NCI-H2081 treated with DMSO at 0.1 percent for 48 hours (cell line): ENCODE data around the gene EIPR1.

Experiments
- DNase-seq: peaks from one replicate; lab custom pipeline; 2025; lab: John Stamatoyannopoulos, UW

Gene EIPR1

GRCh38 chr2:3324036-3324386 lies 53.6 kb downstream of the EIPR1 start:
- DNase-seq: no peak

GRCh38 chr2:3323360-3324035 lies 54.1 kb downstream of the EIPR1 start:
- no peak for DNase-seq

GRCh38 chr2:3322311-3322970 lies 55.2 kb downstream of the EIPR1 start:
- no peak for DNase-seq

- DNase-seq: no peak
Measured at GRCh38 chr2:3321825-3322224, 55.8 kb downstream of the EIPR1 start.

GRCh38 chr2:3320910-3321605 lies 56.6 kb downstream of the EIPR1 start:
- DNase-seq: no peak

GRCh38 chr2:3319745-3320566 lies 57.7 kb downstream of the EIPR1 start:
- no peak for DNase-seq

- DNase-seq: no peak
Measured at GRCh38 chr2:3319134-3319533, 58.5 kb downstream of the EIPR1 start.

- DNase-seq: no peak
Measured at GRCh38 chr2:3317871-3318590, 59.6 kb downstream of the EIPR1 start.

GRCh38 chr2:3317277-3317685 lies 60.3 kb downstream of the EIPR1 start:
- no peak for DNase-seq

- DNase-seq: no peak
Measured at GRCh38 chr2:3316456-3317276, 61.0 kb downstream of the EIPR1 start.

- no peak for DNase-seq
Measured at GRCh38 chr2:3314626-3315025, 63.0 kb downstream of the EIPR1 start.

GRCh38 chr2:3313781-3314375 lies 63.7 kb downstream of the EIPR1 start:
- no peak for DNase-seq

- DNase-seq: no peak
Measured at GRCh38 chr2:3312576-3313345, 64.9 kb downstream of the EIPR1 start.

- DNase-seq: no peak
Measured at GRCh38 chr2:3311601-3312000, 66.0 kb downstream of the EIPR1 start.

GRCh38 chr2:3309496-3310355 lies 67.9 kb downstream of the EIPR1 start:
- no peak for DNase-seq

- DNase-seq: no peak
Measured at GRCh38 chr2:3307901-3308300, 69.7 kb downstream of the EIPR1 start.

- DNase-seq: no peak
Measured at GRCh38 chr2:3307236-3307635, 70.4 kb downstream of the EIPR1 start.

- DNase-seq: no peak
Measured at GRCh38 chr2:3305952-3306351, 71.7 kb downstream of the EIPR1 start.

- no peak for DNase-seq
Measured at GRCh38 chr2:3305431-3305830, 72.2 kb downstream of the EIPR1 start.
